Measurements from ENCODE around the gene VPS13C.
A peak's percentile ranks its signal among the peaks of the same experiment; 100 is the strongest.

The VPS13C gene

GRCh38 chr15:62060113-62060895 is at the start of gene VPS13C:
Gene VPS13C (minus strand): TSS chr15:62060447. CDS start chr15:62060374, 73 bp downstream.
- DNase-seq (ENCODE audit: low read depth in 2 of 2) = peak; percentile 64 to 79

- DNase-seq (ENCODE audit: low read depth in 2 of 2) = no peak
Measured at GRCh38 chr15:62109437-62109836, 49.2 kb upstream of the VPS13C start.

GRCh38 chr15:62108411-62108810 is 48.2 kb upstream of the VPS13C start:
- DNase-seq (ENCODE audit: low read depth in 2 of 2) = no peak

GRCh38 chr15:62107571-62108121 is 47.4 kb upstream of the VPS13C start:
- no peak for DNase-seq (ENCODE audit: low read depth in 2 of 2)

- no peak for DNase-seq (ENCODE audit: low read depth in 2 of 2)
Measured at GRCh38 chr15:62106096-62106495, 45.8 kb upstream of the VPS13C start.

GRCh38 chr15:62105266-62105665 is 45.0 kb upstream of the VPS13C start:
- DNase-seq (ENCODE audit: low read depth in 2 of 2) = no peak

- DNase-seq (ENCODE audit: low read depth in 2 of 2) = no peak
Measured at GRCh38 chr15:62104846-62105245, 44.6 kb upstream of the VPS13C start.

GRCh38 chr15:62104401-62104800 is 44.2 kb upstream of the VPS13C start:
- no peak for DNase-seq (ENCODE audit: low read depth in 2 of 2)

- DNase-seq (ENCODE audit: low read depth in 2 of 2) = no peak
Measured at GRCh38 chr15:62103431-62103830, 43.2 kb upstream of the VPS13C start.

- DNase-seq (ENCODE audit: low read depth in 2 of 2) = no peak
Measured at GRCh38 chr15:62099094-62099601, 38.9 kb upstream of the VPS13C start.

- DNase-seq (ENCODE audit: low read depth in 2 of 2) = no peak
Measured at GRCh38 chr15:62094388-62094787, 34.1 kb upstream of the VPS13C start.

GRCh38 chr15:62093809-62094208 is 33.6 kb upstream of the VPS13C start:
- DNase-seq (ENCODE audit: low read depth in 2 of 2) = no peak

- DNase-seq (ENCODE audit: low read depth in 2 of 2) = no peak
Measured at GRCh38 chr15:62090988-62091387, 30.7 kb upstream of the VPS13C start.

- no peak for DNase-seq (ENCODE audit: low read depth in 2 of 2)
Measured at GRCh38 chr15:62089616-62090015, 29.4 kb upstream of the VPS13C start.

- no peak for DNase-seq (ENCODE audit: low read depth in 2 of 2)
Measured at GRCh38 chr15:62088353-62088693, 28.1 kb upstream of the VPS13C start.

GRCh38 chr15:62087671-62088352 is 27.6 kb upstream of the VPS13C start:
- no peak for DNase-seq (ENCODE audit: low read depth in 2 of 2)

- no peak for DNase-seq (ENCODE audit: low read depth in 2 of 2)
Measured at GRCh38 chr15:62085740-62086139, 25.5 kb upstream of the VPS13C start.

- no peak for DNase-seq (ENCODE audit: low read depth in 2 of 2)
Measured at GRCh38 chr15:62083194-62084154, 23.2 kb upstream of the VPS13C start.

- no peak for DNase-seq (ENCODE audit: low read depth in 2 of 2)
Measured at GRCh38 chr15:62079594-62079993, 19.3 kb upstream of the VPS13C start.

- DNase-seq (ENCODE audit: low read depth in 2 of 2) = no peak
Measured at GRCh38 chr15:62075595-62076277, 15.5 kb upstream of the VPS13C start.

- DNase-seq (ENCODE audit: low read depth in 2 of 2) = no peak
Measured at GRCh38 chr15:62071711-62072308, 11.6 kb upstream of the VPS13C start.
